Thymus (tissue), 11 donors: ENCODE measurements around the gene FFAR2. TPM values are rescaled to one million over a fixed set of nuclear protein-coding genes. Genes with fewer than 3 reads are reported as not detected.

Source experiments
- DNase-seq, 9 donors: peaks; one replicate each; pipeline ENCODE4 v3.0.0-alpha.2; 2013; ENCODE audit warnings: low spot score in 9 of 9, low read depth in 6 of 9, missing footprints in 1 of 9
- H3K27ac ChIP-seq, 2 donors: one replicate each; pipeline ENCODE4 v1.5.1; 2013; ENCODE audit warnings: control low read depth in 1 of 2, low read depth in 1 of 2, low read length in 1 of 2, mild to moderate bottlenecking in 1 of 2, moderate library complexity in 1 of 2
- H3K27me3 ChIP-seq, 2 donors: one replicate each; pipeline ENCODE4 v1.5.1; 2013; ENCODE audit warnings: low read length in 1 of 2; ENCODE audit not compliant: control insufficient read depth in 2 of 2, insufficient read depth in 1 of 2
- H3K36me3 ChIP-seq, 2 donors: one replicate each; pipeline ENCODE4 v1.5.1; 2013; ENCODE audit warnings: low read length in 1 of 2, mild to moderate bottlenecking in 1 of 2, moderate library complexity in 1 of 2; ENCODE audit not compliant: control insufficient read depth in 2 of 2, insufficient read depth in 2 of 2
- H3K4me1 ChIP-seq, 2 donors: one replicate each; pipeline ENCODE4 v1.5.1; 2013; ENCODE audit warnings: low read length in 2 of 2; ENCODE audit not compliant: control insufficient read depth in 2 of 2, insufficient read depth in 2 of 2
- H3K4me3 ChIP-seq, 2 donors: one replicate each; pipeline ENCODE4 v1.5.1; 2013; ENCODE audit warnings: low read length in 2 of 2, control low read depth in 1 of 2, mild to moderate bottlenecking in 1 of 2
- H3K9me3 ChIP-seq, 2 donors: one replicate each; pipeline ENCODE4 v1.5.1; 2013; ENCODE audit warnings: low read length in 1 of 2, mild to moderate bottlenecking in 1 of 2; ENCODE audit not compliant: control insufficient read depth in 2 of 2, insufficient read depth in 1 of 2
- WGBS: extraction: QIAGEN DNeasy Blood & Tissue Kit; methylation state at CpG from one replicate; pipeline ENCODE4 v1.1.7; 2013; 5-methylcytosine and 5-hydroxymethylcytosine counted together
- polyA plus RNA-seq: library from polyadenylated mRNA; stranded (reverse); fragments of 200-250 nt; gene quantifications from one replicate; pipeline ENCODE4 v1.2.3, GENCODE V29; 2013
- total RNA-seq: library from RNA; stranded (reverse); fragments of 120-200 nt; gene quantifications from one replicate; pipeline ENCODE4 v1.2.4, GENCODE V29; 2013
- donor health status: healthy.

FFAR2 gene
- total and polyA plus RNA-seq, 2 donors, result 0.47 to 1.1 TPM

DNA sequence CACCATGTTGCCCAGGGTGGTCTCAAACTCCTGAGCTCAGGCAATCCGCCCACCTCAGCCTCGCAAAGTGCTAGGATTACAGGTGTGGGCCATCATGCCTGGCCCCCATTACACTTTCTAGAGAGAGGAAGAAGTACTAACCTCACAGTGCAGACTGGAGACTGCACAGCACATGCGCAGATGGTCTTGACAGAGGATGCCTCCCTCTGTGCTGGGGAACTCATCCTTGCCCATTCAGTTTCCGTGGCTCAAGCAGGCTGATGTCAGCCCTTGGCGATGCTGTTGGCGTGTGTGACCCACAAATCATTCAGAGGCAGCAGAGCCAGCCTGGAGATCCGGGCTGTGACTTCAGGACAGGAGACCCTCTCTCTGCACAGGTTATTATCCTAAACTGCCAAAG lies 14.6 kb upstream of the FFAR2 start:
- no peak overlapping the region for H3K27ac ChIP-seq
- 95% methylated on average over 7 of the region's 7 CpGs for WGBS
- peaks cover 0 to 3% of the 10 kb centered on the region in 2 donors for H3K4me1 ChIP-seq
- H3K27me3 ChIP-seq, result peaks cover 0 to 4% of the 10 kb centered on the region in 2 donors
- no peaks in the 10 kb centered on the region for H3K36me3 ChIP-seq
- peaks cover 1 to 7% of the 10 kb centered on the region in 2 donors for H3K9me3 ChIP-seq
- DNase-seq, result no peak
- H3K4me3 ChIP-seq, result no peak overlapping the region

- DNase-seq, result no peak
- H3K27me3 ChIP-seq, result peaks cover 0 to 4% of the 10 kb centered on the region in 2 donors
- H3K27ac ChIP-seq, result peak overlapping the region in 1 of 2 donors; percentile 60
- 94% methylated on average over 3 of the region's 3 CpGs for WGBS
- peaks cover 1 to 4% of the 10 kb centered on the region in 2 donors for H3K9me3 ChIP-seq
- H3K4me1 ChIP-seq, result peaks cover 0 to 3% of the 10 kb centered on the region in 2 donors
- H3K4me3 ChIP-seq, result no peak overlapping the region
- no peaks in the 10 kb centered on the region for H3K36me3 ChIP-seq
These were observed 12.2 kb upstream of the FFAR2 start for GRCh38 chr19:35435896-35436295.

DNA sequence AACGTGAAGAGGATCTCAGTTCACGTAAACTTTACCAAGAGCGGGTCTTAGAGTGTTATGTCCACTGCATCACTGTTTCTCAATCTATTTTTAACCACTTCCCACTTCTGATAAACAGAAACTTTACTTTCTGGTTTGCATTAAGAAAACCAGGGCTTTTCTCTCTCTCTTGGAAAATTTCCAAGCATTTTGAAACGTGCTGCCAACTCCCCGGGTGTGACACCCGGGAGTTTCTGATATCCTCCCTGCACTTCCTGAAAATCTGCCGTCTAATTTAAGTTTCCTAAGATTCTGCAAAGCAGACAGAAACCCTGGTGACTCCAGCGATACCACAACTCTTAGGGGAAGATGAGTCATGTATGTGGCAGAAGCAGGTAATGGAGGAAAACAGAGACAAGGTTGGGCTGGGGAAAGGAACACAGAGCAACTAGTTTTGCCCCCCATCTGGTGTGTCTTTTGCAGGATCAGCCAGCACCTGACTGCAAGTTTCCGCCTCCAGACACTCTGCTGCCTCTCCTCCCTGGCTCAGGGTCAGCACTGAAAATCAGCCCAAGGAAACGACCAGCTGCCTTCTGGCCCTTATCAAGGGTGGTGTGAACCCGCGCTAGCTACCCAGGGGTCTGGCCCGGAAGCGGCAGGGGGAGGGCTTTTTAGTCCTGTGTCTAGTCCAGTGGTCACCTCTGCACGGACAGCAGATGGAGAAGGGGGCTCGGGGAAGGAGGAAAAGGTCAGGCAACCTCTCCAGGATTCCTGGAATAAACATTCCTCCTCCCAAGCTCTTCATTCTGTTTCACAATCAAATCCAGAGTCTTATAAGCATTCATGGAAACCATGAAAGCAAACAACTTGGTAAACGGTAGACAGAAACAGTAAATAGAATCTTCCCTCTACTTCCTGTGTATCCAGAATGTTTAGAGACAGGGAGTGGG lies 11.3 kb upstream of the FFAR2 start:
- Histone ChIP-seq H3K4me1 (peaks cover 0 to 3% of the 10 kb centered on the region in 2 donors), H3K27me3 (peaks cover 0 to 4% of the 10 kb centered on the region in 2 donors), H3K27ac (peak overlapping the region; percentile 20 to 60), H3K9me3 (peaks cover 1 to 4% of the 10 kb centered on the region in 2 donors), H3K36me3 (no peaks in the 10 kb centered on the region), H3K4me3 (no peak overlapping the region)
- DNase-seq, result peak in 1 of 9 donors; percentile 21
- 24% methylated on average over 17 of the region's 17 CpGs for WGBS

DNA sequence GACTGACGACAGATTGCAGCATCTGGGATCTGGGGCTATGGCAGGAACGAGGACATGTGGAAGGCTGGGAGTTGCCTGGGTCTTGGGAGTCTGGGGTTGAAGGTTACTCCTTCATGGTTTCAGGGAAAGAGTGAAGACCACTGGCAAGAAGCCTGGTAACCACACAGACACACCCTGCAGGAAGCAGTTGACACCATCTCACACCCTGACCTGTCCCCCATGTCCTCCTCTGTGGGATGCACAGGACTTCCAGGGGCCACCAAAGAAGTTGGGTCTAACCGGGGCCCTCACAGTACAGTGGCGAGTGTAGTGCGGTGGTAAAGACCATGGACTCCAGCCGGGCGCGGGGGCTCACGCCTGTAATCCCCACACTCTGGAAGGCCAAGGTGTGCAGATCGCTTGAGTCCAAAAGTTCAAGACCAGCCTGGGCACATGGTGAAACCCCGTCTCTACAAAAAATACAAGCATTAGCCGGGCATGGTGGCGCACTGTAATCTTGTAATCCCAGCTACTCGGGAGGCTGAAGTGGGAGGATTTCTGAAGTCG lies 10.6 kb upstream of the FFAR2 start:
- no peak overlapping the region for H3K4me3 ChIP-seq
- DNase-seq, result no peak
- no peaks in the 10 kb centered on the region for H3K36me3 ChIP-seq
- H3K27me3 ChIP-seq, result peaks cover 0 to 4% of the 10 kb centered on the region in 2 donors
- peak overlapping the region in 1 of 2 donors; percentile 38 for H3K27ac ChIP-seq
- WGBS, result 97% methylated on average over 15 of the region's 15 CpGs
- H3K4me1 ChIP-seq, result peaks cover 0 to 3% of the 10 kb centered on the region in 2 donors
- no peaks in the 10 kb centered on the region for H3K9me3 ChIP-seq

GRCh38 chr19:35438096-35438495 lies 10.0 kb upstream of the FFAR2 start:
- no peak for DNase-seq
- H3K4me1 ChIP-seq, result peaks cover 0 to 3% of the 10 kb centered on the region in 2 donors
- H3K27ac ChIP-seq, result no peak overlapping the region
- H3K4me3 ChIP-seq, result no peak overlapping the region
- peaks cover 0 to 4% of the 10 kb centered on the region in 2 donors for H3K27me3 ChIP-seq
- no peaks in the 10 kb centered on the region for H3K36me3 ChIP-seq
- WGBS, result 96% methylated on average over 5 of the region's 5 CpGs
- no peaks in the 10 kb centered on the region for H3K9me3 ChIP-seq

- H3K27ac ChIP-seq, result no peak overlapping the region
- 95% methylated on average over 5 of the region's 5 CpGs for WGBS
- DNase-seq, result no peak
- H3K4me1 ChIP-seq, result peaks cover 0 to 3% of the 10 kb centered on the region in 2 donors
- H3K27me3 ChIP-seq, result peaks cover 0 to 4% of the 10 kb centered on the region in 2 donors
- no peaks in the 10 kb centered on the region for H3K36me3 ChIP-seq
- no peaks in the 10 kb centered on the region for H3K9me3 ChIP-seq
- no peak overlapping the region for H3K4me3 ChIP-seq
These were observed 9.5 kb upstream of the FFAR2 start for GRCh38 chr19:35438527-35438926.

- H3K36me3 ChIP-seq, result no peaks in the 10 kb centered on the region
- H3K27ac ChIP-seq, result no peak overlapping the region
- no peak overlapping the region for H3K4me3 ChIP-seq
- H3K4me1 ChIP-seq, result peaks cover 0 to 3% of the 10 kb centered on the region in 2 donors
- H3K27me3 ChIP-seq, result peaks cover 0 to 4% of the 10 kb centered on the region in 2 donors
- no peaks in the 10 kb centered on the region for H3K9me3 ChIP-seq
- 95% methylated on average over 6 of the region's 6 CpGs for WGBS
- no peak for DNase-seq
These were observed 8.1 kb upstream of the FFAR2 start for GRCh38 chr19:35439921-35440320.

GRCh38 chr19:35442091-35442490 lies 6.0 kb upstream of the FFAR2 start:
- 31% methylated on average over 7 of the region's 7 CpGs for WGBS
- Histone ChIP-seq H3K4me1 (peaks cover 0 to 2% of the 10 kb centered on the region in 2 donors), H3K36me3 (no peaks in the 10 kb centered on the region), H3K9me3 (no peaks in the 10 kb centered on the region), H3K4me3 (no peak overlapping the region), H3K27me3 (peaks cover 0 to 1% of the 10 kb centered on the region in 2 donors), H3K27ac (no peak overlapping the region)
- DNase-seq, result no peak

- Histone ChIP-seq H3K27me3 (peaks cover 3 to 16% of the 10 kb centered on the region in 2 donors), H3K27ac (no peak overlapping the region), H3K9me3 (no peaks in the 10 kb centered on the region), H3K4me1 (peaks cover 0 to 5% of the 10 kb centered on the region in 2 donors), H3K4me3 (no peak overlapping the region), H3K36me3 (no peaks in the 10 kb centered on the region)
- WGBS, result 93% methylated on average over 1 of the region's 1 CpG
- DNase-seq, result no peak
These were observed 3.3 kb upstream of the FFAR2 start for GRCh38 chr19:35444735-35445134.
